K562 (cell line): ENCODE results near the gene FASN. TPM values are rescaled to one million over a fixed set of nuclear protein-coding genes. Genes with fewer than 3 reads are reported as not detected.

Source experiments
- BACH1 ChIP-seq: fragments of 200-800 bp; sonication (Bioruptor generic); IDR thresholded peaks from 2 replicates; pipeline ENCODE4 v1.6.1; 2016; ENCODE audit warnings: missing genetic modification characterization, missing compliant biosample characterization
- CREM ChIP-seq: IDR thresholded peaks from 2 replicates; pipeline ENCODE4 v1.6.1; 2014; ENCODE audit warnings: antibody characterized with exemption, low read depth
- FOXJ3 ChIP-seq: sonication (generic); formaldehyde crosslinking; IDR thresholded peaks from 2 replicates; pipeline ENCODE4 v1.4.0; 2020; ENCODE audit warnings: mild to moderate bottlenecking, missing genetic modification reagents
- HDAC8 ChIP-seq: fragments of 450-650 bp; IDR thresholded peaks from 2 replicates; pipeline ENCODE4 v1.6.1; 2016; ENCODE audit warnings: mild to moderate bottlenecking, missing genetic modification characterization, moderate library complexity, missing compliant biosample characterization
- HEY1 ChIP-seq: fragments of 250-450 bp; sonication (Bioruptor Pico); IDR thresholded peaks from 2 replicates; pipeline ENCODE4 v1.5.0; 2020; ENCODE audit warnings: mild to moderate bottlenecking, moderate library complexity, borderline replicate concordance
- POLR2AphosphoS5 ChIP-seq: IDR thresholded peaks from 2 replicates; pipeline ENCODE4 v1.6.1; 2011; ENCODE audit warnings: mild to moderate bottlenecking, low read depth, low read length, moderate library complexity; ENCODE audit not compliant: control insufficient read depth, insufficient read depth
- POLR3G ChIP-seq: IDR thresholded peaks from 2 replicates; pipeline ENCODE4 v1.6.1; 2011; ENCODE audit not compliant: insufficient read length, insufficient replicate concordance; ENCODE audit errors: extremely low read depth
- RFX7 ChIP-seq: fragments of 250-450 bp; sonication (Bioruptor Pico); IDR thresholded peaks from 2 replicates; pipeline ENCODE4 v1.5.1; 2021; ENCODE audit warnings: mild to moderate bottlenecking
- RNF2 ChIP-seq: sonication (generic); IDR thresholded peaks from 2 replicates; pipeline ENCODE4 v1.6.1; 2016
- RUNX1 ChIP-seq: sonication (generic); IDR thresholded peaks from 2 replicates; pipeline ENCODE4 v1.6.1; 2016; ENCODE audit warnings: antibody characterized with exemption, low read depth
- SMAD4 ChIP-seq: fragments of 250-450 bp; sonication (Bioruptor Pico); conservative IDR thresholded peaks from 2 replicates; pipeline ENCODE4 v1.8.0; 2021; ENCODE audit warnings: inconsistent platforms, mild to moderate bottlenecking, moderate library complexity
- TCFL5 ChIP-seq: fragments of 250-450 bp; sonication (Bioruptor Pico); conservative IDR thresholded peaks from 2 replicates; pipeline ENCODE4 v1.6.1; 2021; ENCODE audit warnings: mild to moderate bottlenecking, moderate library complexity, matching md5 sums
- ZNF507 ChIP-seq: conservative IDR thresholded peaks from 2 replicates; pipeline ENCODE4 v1.6.1; 2017; ENCODE audit warnings: missing genetic modification characterization, missing compliant biosample characterization
- polyA plus RNA-seq, 8 experiments: library from polyadenylated mRNA; depleted of rRNA in 4 of 8; stranded (reverse) in 5 of 8; unstranded in 3 of 8; fragments of >200 nt; fragmentation: Nextera tagmentation in 2 of 8; fragmentation: Illumina TruSeq in 1 of 8; extraction: Ambion mirVana in 2 of 8; extraction: Trizol in 1 of 8; gene quantifications; 2 replicates each; pipeline versions ENCODE4 v1.2.1 to v1.2.3, GENCODE V29; 2011 to 2014; ENCODE audit warnings: inconsistent platforms in 1 of 8, missing spikeins in 1 of 8
- total RNA-seq, 7 experiments: library from RNA; depleted of rRNA in 6 of 7; stranded (reverse); fragments of >200 nt in 6 of 7; fragmentation: Illumina TruSeq in 2 of 7; extraction: Trizol in 2 of 7; gene quantifications; 2 replicates each; pipeline versions ENCODE4 v1.2.1 to v1.2.3, GENCODE V29; 2011 to 2021; ENCODE audit warnings: low replicate concordance in 1 of 7
- TF ChIP-seq, protein P1 (sequence below): fragments of 250-450 bp; sonication (Bioruptor Pico); IDR thresholded peaks from 2 replicates; pipeline ENCODE4 v1.4.0; 2020
- TF ChIP-seq, protein P2 (sequence below), 2 experiments: IDR thresholded peaks in 1 of 2; conservative IDR thresholded peaks in 1 of 2; 2 replicates each; pipeline ENCODE4 v1.6.1; 2016; ENCODE audit warnings: low read depth in 2 of 2, mild to moderate bottlenecking in 1 of 2, missing compliant biosample characterization in 1 of 2, missing genetic modification characterization in 1 of 2, moderate library complexity in 1 of 2
- TF ChIP-seq, protein P3 (sequence below), 2 experiments: fragments of 450-650 bp in 1 of 2; sonication (generic) in 1 of 2; formaldehyde crosslinking; conservative IDR thresholded peaks; 2 replicates each; pipeline versions ENCODE4 v1.4.0 to v1.8.1; 2020 to 2022; ENCODE audit warnings: mild to moderate bottlenecking in 1 of 2, missing genetic modification reagents in 1 of 2

Gene FASN
- total and polyA plus RNA-seq, 9 of the 15 experiments (the other 6 are each of a cell fraction or from before 2014, with no cell fraction given), result 0.15 to 663 (median 49.9) TPM

DNA sequence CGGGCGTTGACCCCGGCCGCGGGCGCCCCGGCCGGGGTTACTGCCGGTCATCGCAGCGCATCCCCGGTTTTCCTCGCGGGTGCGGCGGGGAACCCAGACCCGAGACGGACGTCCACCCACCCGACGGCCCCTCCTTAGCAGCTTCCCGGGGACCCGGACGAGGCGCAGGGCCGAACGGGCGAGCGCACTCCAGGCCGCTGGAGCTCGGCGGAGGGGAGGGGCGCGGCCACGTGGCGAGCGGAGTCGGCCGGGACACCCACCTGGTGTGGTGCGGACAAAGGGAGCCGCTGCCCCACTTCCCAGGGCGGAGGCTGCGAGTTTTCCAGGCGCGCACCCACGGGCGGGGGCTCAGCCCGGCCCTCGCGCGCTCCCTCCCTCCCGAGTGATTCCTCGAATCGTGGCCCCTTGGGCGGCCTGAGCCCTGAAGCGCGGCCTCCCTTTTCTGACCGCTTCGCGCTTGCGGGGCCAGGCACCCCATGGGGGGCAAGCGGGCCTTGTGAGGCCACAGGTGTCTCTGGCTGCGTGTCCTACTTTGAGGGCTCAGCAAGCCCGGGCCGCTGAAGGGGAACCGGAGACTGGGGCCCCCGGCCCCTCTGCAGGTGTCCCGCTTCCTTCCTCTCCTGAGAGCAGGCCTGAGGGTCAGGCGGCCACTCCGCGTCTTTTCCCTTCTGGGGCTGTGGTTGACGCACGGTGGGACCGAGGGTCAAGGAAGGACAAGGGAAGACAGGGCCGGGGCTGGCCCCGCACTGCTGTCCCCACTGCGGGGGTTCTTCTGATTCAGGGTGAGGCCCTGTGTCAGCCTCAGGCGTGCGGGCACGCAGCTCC lies 1.1 kb upstream of the FASN start (continued):
- TF ChIP-seq ZNF507 (tag) (no peak), TCFL5 (no peak), RNF2 (no peak; the same call in 1 of the 2 replicates), POLR3G (no peak), HDAC8 (tag) (peak; percentile 78; the same call in 1 of the 2 replicates), BACH1 (no peak), HEY1 (no peak), CREM (no peak), RFX7 (CRISPR knock-in tag) (no peak), SMAD4 (CRISPR knock-in tag) (peak; percentile 70), RUNX1 (no peak), POLR2AphosphoS5 (no peak), FOXJ3 (no peak)
- TF ChIP-seq, protein P1, sequence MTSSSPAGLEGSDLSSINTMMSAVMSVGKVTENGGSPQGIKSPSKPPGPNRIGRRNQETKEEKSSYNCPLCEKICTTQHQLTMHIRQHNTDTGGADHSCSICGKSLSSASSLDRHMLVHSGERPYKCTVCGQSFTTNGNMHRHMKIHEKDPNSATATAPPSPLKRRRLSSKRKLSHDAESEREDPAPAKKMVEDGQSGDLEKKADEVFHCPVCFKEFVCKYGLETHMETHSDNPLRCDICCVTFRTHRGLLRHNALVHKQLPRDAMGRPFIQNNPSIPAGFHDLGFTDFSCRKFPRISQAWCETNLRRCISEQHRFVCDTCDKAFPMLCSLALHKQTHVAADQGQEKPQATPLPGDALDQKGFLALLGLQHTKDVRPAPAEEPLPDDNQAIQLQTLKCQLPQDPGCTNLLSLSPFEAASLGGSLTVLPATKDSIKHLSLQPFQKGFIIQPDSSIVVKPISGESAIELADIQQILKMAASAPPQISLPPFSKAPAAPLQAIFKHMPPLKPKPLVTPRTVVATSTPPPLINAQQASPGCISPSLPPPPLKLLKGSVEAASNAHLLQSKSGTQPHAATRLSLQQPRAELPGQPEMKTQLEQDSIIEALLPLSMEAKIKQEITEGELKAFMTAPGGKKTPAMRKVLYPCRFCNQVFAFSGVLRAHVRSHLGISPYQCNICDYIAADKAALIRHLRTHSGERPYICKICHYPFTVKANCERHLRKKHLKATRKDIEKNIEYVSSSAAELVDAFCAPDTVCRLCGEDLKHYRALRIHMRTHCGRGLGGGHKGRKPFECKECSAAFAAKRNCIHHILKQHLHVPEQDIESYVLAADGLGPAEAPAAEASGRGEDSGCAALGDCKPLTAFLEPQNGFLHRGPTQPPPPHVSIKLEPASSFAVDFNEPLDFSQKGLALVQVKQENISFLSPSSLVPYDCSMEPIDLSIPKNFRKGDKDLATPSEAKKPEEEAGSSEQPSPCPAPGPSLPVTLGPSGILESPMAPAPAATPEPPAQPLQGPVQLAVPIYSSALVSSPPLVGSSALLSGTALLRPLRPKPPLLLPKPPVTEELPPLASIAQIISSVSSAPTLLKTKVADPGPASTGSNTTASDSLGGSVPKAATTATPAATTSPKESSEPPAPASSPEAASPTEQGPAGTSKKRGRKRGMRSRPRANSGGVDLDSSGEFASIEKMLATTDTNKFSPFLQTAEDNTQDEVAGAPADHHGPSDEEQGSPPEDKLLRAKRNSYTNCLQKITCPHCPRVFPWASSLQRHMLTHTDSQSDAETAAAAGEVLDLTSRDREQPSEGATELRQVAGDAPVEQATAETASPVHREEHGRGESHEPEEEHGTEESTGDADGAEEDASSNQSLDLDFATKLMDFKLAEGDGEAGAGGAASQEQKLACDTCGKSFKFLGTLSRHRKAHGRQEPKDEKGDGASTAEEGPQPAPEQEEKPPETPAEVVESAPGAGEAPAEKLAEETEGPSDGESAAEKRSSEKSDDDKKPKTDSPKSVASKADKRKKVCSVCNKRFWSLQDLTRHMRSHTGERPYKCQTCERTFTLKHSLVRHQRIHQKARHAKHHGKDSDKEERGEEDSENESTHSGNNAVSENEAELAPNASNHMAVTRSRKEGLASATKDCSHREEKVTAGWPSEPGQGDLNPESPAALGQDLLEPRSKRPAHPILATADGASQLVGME (CRISPR knock-in tag), result no peak
- TF ChIP-seq, protein P2, sequence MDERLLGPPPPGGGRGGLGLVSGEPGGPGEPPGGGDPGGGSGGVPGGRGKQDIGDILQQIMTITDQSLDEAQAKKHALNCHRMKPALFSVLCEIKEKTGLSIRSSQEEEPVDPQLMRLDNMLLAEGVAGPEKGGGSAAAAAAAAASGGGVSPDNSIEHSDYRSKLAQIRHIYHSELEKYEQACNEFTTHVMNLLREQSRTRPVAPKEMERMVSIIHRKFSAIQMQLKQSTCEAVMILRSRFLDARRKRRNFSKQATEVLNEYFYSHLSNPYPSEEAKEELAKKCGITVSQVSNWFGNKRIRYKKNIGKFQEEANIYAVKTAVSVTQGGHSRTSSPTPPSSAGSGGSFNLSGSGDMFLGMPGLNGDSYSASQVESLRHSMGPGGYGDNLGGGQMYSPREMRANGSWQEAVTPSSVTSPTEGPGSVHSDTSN (CRISPR knock-in tag; IDR thresholded peaks at IDR 0.05; ENCODE audit: low read depth), result no peak
- TF ChIP-seq, protein P2 (tag; conservative IDR thresholded peaks at IDR 0.05; ENCODE audit: low read depth), result no peak
- TF ChIP-seq, protein P3, sequence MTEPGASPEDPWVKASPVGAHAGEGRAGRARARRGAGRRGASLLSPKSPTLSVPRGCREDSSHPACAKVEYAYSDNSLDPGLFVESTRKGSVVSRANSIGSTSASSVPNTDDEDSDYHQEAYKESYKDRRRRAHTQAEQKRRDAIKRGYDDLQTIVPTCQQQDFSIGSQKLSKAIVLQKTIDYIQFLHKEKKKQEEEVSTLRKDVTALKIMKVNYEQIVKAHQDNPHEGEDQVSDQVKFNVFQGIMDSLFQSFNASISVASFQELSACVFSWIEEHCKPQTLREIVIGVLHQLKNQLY (CRISPR knock-in tag; conservative IDR thresholded peaks at IDR 0.05), result peak in 1 of 2 experiments; percentile 18; a peak in 1 of 4 replicates
